K562 (cell line): ENCODE measurements around the gene HACL1. TPM values are rescaled to one million over a fixed set of nuclear protein-coding genes. Genes with fewer than 3 reads are reported as not detected.

ENCODE experiments used
- ATAC-seq: fragments of 200-7000 bp; cut with Tn5 transposase; 3 replicates; pipeline ENCODE4 v1.9.1; 2020; ENCODE audit warnings: moderate library complexity
- BruUV-seq: library from RNA; stranded (reverse); fragments of 400-500 nt; replicated peaks from 2 replicates; lab custom pipeline; 2021; lab: Mats Ljungman, UMichigan
- CTCF ChIA-PET: fragments of 300-600 bp; formaldehyde crosslinking; extraction: SDS; loops from one replicate; lab custom pipeline; 2021; ENCODE audit warnings: low intra/inter-chr PET ratio; lab: Yijun Ruan, JAX
- POLR2A ChIA-PET: fragments of 300-600, 350-650 bp; sonication (Branson Sonifier 250); formaldehyde crosslinking; extraction: SDS; loops from one replicate; lab custom pipeline; 2021; ENCODE audit warnings: antibody characterized with exemption, inconsistent platforms; lab: Yijun Ruan, JAX
- DNase-seq, 4 experiments: peaks; one replicate each; pipeline versions ENCODE4 v3.0.0 to v3.0.0-alpha.2; 2011 to 2018; ENCODE audit warnings: low spot score in 3 of 4, mixed read lengths in 3 of 4; ENCODE audit errors: extremely low read depth in 1 of 4
- FAIRE-seq: peaks from 2 replicates; lab custom pipeline; 2011; peaks lifted over from hg19 to GRCh38; lab: Jason Lieb, UNC
- H2AFZ ChIP-seq: 2 replicates; pipeline ENCODE4 v1.6.0; 2011; ENCODE audit warnings: low read depth, low read length, control low read depth, inconsistent platforms
- H3K27ac ChIP-seq: fragments of 200-600 bp; 3 replicates; pipeline ENCODE4 v1.8.0; 2011; ENCODE audit warnings: low read depth, mild to moderate bottlenecking, control low read depth, inconsistent platforms, low read length, moderate library complexity, mixed read lengths; ENCODE audit errors: extremely low read depth
- H3K27me3 ChIP-seq, 2 experiments: fragments of 300-600 bp in 1 of 2; 2 replicates in 1 of 2; 3 replicates in 1 of 2; pipeline versions ENCODE4 v1.6.0 to v1.8.0; 2011; ENCODE audit warnings: inconsistent platforms in 2 of 2, low read length in 2 of 2, mild to moderate bottlenecking in 1 of 2, mixed read lengths in 1 of 2, moderate library complexity in 1 of 2; ENCODE audit not compliant: control insufficient read depth in 2 of 2, insufficient read depth in 2 of 2
- H3K36me3 ChIP-seq: fragments of 300-600 bp; 3 replicates; pipeline ENCODE4 v1.8.0; 2011; ENCODE audit warnings: mild to moderate bottlenecking, low read length, inconsistent platforms; ENCODE audit not compliant: control insufficient read depth, insufficient read depth
- H3K4me1 ChIP-seq, 2 experiments: fragments of 200-600 bp in 1 of 2; replicated peaks in 1 of 2; 2 replicates in 1 of 2; 3 replicates in 1 of 2; pipeline versions ENCODE4 v1.5.1 to v1.8.0; 2011; ENCODE audit warnings: inconsistent platforms in 2 of 2, low read length in 2 of 2, mild to moderate bottlenecking in 1 of 2, mixed read lengths in 1 of 2, moderate library complexity in 1 of 2; ENCODE audit not compliant: control insufficient read depth in 2 of 2, insufficient read depth in 2 of 2
- H3K4me2 ChIP-seq: 2 replicates; pipeline ENCODE4 v1.6.1; 2011; ENCODE audit warnings: low read length, control low read depth, inconsistent platforms, mixed read lengths; ENCODE audit not compliant: insufficient read depth
- H3K4me3 ChIP-seq: fragments of 200-600 bp; sonication (generic), shearing (Covaris generic); 2 replicates; pipeline ENCODE4 v1.5.1; 2016; ENCODE audit warnings: control low read depth, inconsistent platforms
- H3K79me2 ChIP-seq: fragments of 200-600 bp; 3 replicates; pipeline ENCODE4 v1.8.0; 2011; ENCODE audit warnings: low read length, inconsistent platforms; ENCODE audit not compliant: control insufficient read depth, insufficient read depth
- H3K9ac ChIP-seq, 2 experiments: 2 replicates each; pipeline versions ENCODE4 v1.6.0 to v1.6.1; 2011; ENCODE audit warnings: low read depth in 2 of 2, low read length in 2 of 2, control low read depth in 1 of 2, inconsistent platforms in 1 of 2, mild to moderate bottlenecking in 1 of 2, mixed read lengths in 1 of 2; ENCODE audit not compliant: insufficient read depth in 1 of 2
- H3K9me1 ChIP-seq: one replicate; pipeline ENCODE4 v1.6.0; 2011; ENCODE audit warnings: inconsistent platforms, mild to moderate bottlenecking, low read length, moderate library complexity; ENCODE audit not compliant: control insufficient read depth, insufficient read depth
- H3K9me3 ChIP-seq: replicated peaks from 2 replicates; pipeline ENCODE4 v1.5.1; 2011; ENCODE audit warnings: low read depth, low read length, inconsistent platforms; ENCODE audit not compliant: control insufficient read depth, insufficient read depth
- H4K20me1 ChIP-seq: replicated peaks from 2 replicates; pipeline ENCODE4 v1.6.1; 2011; ENCODE audit warnings: low read length, inconsistent platforms, mixed read lengths; ENCODE audit not compliant: control insufficient read depth, insufficient read depth
- DLX4 ChIP-seq: fragments of 250-450 bp; sonication (Bioruptor Pico); IDR thresholded peaks from 2 replicates; pipeline ENCODE4 v1.6.1; 2021; ENCODE audit warnings: mild to moderate bottlenecking
- POLR2G ChIP-seq: fragments of 200-400 bp; formaldehyde crosslinking; IDR thresholded peaks from 2 replicates; pipeline ENCODE4 v1.6.1; 2017; ENCODE audit warnings: low read depth, mild to moderate bottlenecking, antibody characterized with exemption, low read length, moderate library complexity
- SMARCB1 ChIP-seq: IDR thresholded peaks from 2 replicates; pipeline ENCODE4 v1.6.1; 2011; ENCODE audit warnings: improper control_type of control experiment, low read depth; ENCODE audit not compliant: insufficient read length
- TCFL5 ChIP-seq: fragments of 250-450 bp; sonication (Bioruptor Pico); conservative IDR thresholded peaks from 2 replicates; pipeline ENCODE4 v1.6.1; 2021; ENCODE audit warnings: mild to moderate bottlenecking, moderate library complexity, matching md5 sums
- TEAD4 ChIP-seq, 2 experiments: sonication (generic) in 1 of 2; formaldehyde crosslinking in 1 of 2; IDR thresholded peaks; 2 replicates each; pipeline versions ENCODE4 v1.6.1 to v1.8.0; 2012 to 2022; ENCODE audit warnings: borderline replicate concordance in 1 of 2, inconsistent platforms in 1 of 2, low read length in 1 of 2, mild to moderate bottlenecking in 1 of 2, missing genetic modification reagents in 1 of 2
- ZKSCAN1 ChIP-seq: fragments of 150-350 bp; IDR thresholded peaks from 2 replicates; pipeline ENCODE4 v1.6.1; 2016; ENCODE audit warnings: low read depth, low read length
- WGBS: fragments of 100-300 bp; shearing (Covaris generic); methylation state at CpG from one replicate; pipeline ENCODE4 v1.1.6; 2016; ENCODE audit warnings: low coverage, mixed read lengths; ENCODE audit not compliant: insufficient coverage; ENCODE audit errors: missing lambda C conversion rate; 5-methylcytosine and 5-hydroxymethylcytosine counted together
- in situ Hi-C: fragments of 300-500 bp; cut with MboI; formaldehyde crosslinking; loops from 4 replicates; pipeline ENCODE4 v1.15.0; 2018; ENCODE audit warnings: inconsistent platforms, mixed read lengths
- intact Hi-C: fragments of 100-400 bp; cut with micrococcal nuclease; formaldehyde crosslinking; loops from 2 replicates; pipeline ENCODE4 v1.14.2; 2022
- polyA plus RNA-seq, 8 experiments: library from polyadenylated mRNA; depleted of rRNA in 4 of 8; stranded (reverse) in 5 of 8; unstranded in 3 of 8; fragments of >200 nt; fragmentation: Nextera tagmentation in 2 of 8; fragmentation: Illumina TruSeq in 1 of 8; extraction: Ambion mirVana in 2 of 8; extraction: Trizol in 1 of 8; gene quantifications; 2 replicates each; pipeline versions ENCODE4 v1.2.1 to v1.2.3, GENCODE V29; 2011 to 2014; ENCODE audit warnings: inconsistent platforms in 1 of 8, missing spikeins in 1 of 8
- total RNA-seq, 7 experiments: library from RNA; depleted of rRNA in 6 of 7; stranded (reverse); fragments of >200 nt in 6 of 7; fragmentation: Illumina TruSeq in 2 of 7; extraction: Trizol in 2 of 7; gene quantifications; 2 replicates each; pipeline versions ENCODE4 v1.2.1 to v1.2.3, GENCODE V29; 2011 to 2021; ENCODE audit warnings: low replicate concordance in 1 of 7
- TF ChIP-seq, protein P1 (sequence below), 2 experiments: fragments of 450-650 bp; formaldehyde crosslinking in 1 of 2; IDR thresholded peaks; 2 replicates each; pipeline versions ENCODE4 v1.4.0 to v1.6.1; 2014 to 2020; ENCODE audit warnings: mild to moderate bottlenecking in 2 of 2, borderline replicate concordance in 1 of 2, low read depth in 1 of 2
- TF ChIP-seq, protein P2 (sequence below): IDR thresholded peaks from 2 replicates; pipeline ENCODE4 v1.6.1; 2011; ENCODE audit not compliant: insufficient read length; ENCODE audit errors: extremely low read depth

The HACL1 gene
- total and polyA plus RNA-seq, 9 of the 15 experiments (the other 6 are each of a cell fraction or from before 2014, with no cell fraction given) = 18.9 to 61.5 (median 30.5) TPM

- BruUV-seq = no TSS peak
- H3K9me1 ChIP-seq = no peaks in the 10 kb centered on the region
- no peak for DNase-seq
- H4K20me1 ChIP-seq = no peaks in the 10 kb centered on the region
- intact Hi-C loops (loop anchor here (10.0 kb wide), 3 partner anchors 340 to 910 kb away; partner anchors contain the start of gene CAPN7), in situ Hi-C loops (loop anchor here (25.0 kb wide), 1 partner anchor 902 kb away; no protein-coding TSS in a partner anchor)
- peaks cover 0 to 15% of the 10 kb centered on the region in 2 experiments; a peak in 2 of 5 replicates for H3K27me3 ChIP-seq
- H3K4me2 ChIP-seq = no peak overlapping the region
- WGBS = 46% methylated on average over 13 of the region's 13 CpGs
- peaks cover 3 to 8% of the 10 kb centered on the region in 2 experiments; a peak in 3 of 5 replicates for H3K4me1 ChIP-seq
- ATAC-seq = no peak
- FAIRE-seq = no peak
- H2AFZ ChIP-seq = no peak overlapping the region
- no peak overlapping the region for H3K9ac ChIP-seq
- ChIA-PET CTCF (no interaction called here), POLR2A (interaction anchor here (0.6 to 1.4 kb wide), 2 partner anchors 14 to 586 kb away, joined by 3 to 5 read pairs; no protein-coding TSS in a partner anchor)
- no peaks in the 10 kb centered on the region for H3K9me3 ChIP-seq
- H3K36me3 ChIP-seq = no peaks in the 10 kb centered on the region
- H3K79me2 ChIP-seq = no peaks in the 10 kb centered on the region
- H3K27ac ChIP-seq = no peak overlapping the region
- H3K4me3 ChIP-seq = no peak overlapping the region
- TF ChIP-seq TEAD4 (IDR thresholded peaks at IDR 0.05; ENCODE audit: low read length) (no peak), TEAD4 (CRISPR knock-in tag; IDR thresholded peaks at IDR 0.05; ENCODE audit: borderline replicate concordance) (no peak), TCFL5 (CRISPR knock-in tag) (no peak), POLR2G (no peak), ZKSCAN1 (no peak), DLX4 (CRISPR knock-in tag) (no peak), SMARCB1 (no peak)
- TF ChIP-seq, protein P1, sequence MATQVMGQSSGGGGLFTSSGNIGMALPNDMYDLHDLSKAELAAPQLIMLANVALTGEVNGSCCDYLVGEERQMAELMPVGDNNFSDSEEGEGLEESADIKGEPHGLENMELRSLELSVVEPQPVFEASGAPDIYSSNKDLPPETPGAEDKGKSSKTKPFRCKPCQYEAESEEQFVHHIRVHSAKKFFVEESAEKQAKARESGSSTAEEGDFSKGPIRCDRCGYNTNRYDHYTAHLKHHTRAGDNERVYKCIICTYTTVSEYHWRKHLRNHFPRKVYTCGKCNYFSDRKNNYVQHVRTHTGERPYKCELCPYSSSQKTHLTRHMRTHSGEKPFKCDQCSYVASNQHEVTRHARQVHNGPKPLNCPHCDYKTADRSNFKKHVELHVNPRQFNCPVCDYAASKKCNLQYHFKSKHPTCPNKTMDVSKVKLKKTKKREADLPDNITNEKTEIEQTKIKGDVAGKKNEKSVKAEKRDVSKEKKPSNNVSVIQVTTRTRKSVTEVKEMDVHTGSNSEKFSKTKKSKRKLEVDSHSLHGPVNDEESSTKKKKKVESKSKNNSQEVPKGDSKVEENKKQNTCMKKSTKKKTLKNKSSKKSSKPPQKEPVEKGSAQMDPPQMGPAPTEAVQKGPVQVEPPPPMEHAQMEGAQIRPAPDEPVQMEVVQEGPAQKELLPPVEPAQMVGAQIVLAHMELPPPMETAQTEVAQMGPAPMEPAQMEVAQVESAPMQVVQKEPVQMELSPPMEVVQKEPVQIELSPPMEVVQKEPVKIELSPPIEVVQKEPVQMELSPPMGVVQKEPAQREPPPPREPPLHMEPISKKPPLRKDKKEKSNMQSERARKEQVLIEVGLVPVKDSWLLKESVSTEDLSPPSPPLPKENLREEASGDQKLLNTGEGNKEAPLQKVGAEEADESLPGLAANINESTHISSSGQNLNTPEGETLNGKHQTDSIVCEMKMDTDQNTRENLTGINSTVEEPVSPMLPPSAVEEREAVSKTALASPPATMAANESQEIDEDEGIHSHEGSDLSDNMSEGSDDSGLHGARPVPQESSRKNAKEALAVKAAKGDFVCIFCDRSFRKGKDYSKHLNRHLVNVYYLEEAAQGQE (IDR thresholded peaks at IDR 0.05; ENCODE audit: borderline replicate concordance) = no peak
- TF ChIP-seq, protein P1 (CRISPR knock-in tag; IDR thresholded peaks at IDR 0.05; ENCODE audit: low read depth) = no peak
- TF ChIP-seq, protein P2, sequence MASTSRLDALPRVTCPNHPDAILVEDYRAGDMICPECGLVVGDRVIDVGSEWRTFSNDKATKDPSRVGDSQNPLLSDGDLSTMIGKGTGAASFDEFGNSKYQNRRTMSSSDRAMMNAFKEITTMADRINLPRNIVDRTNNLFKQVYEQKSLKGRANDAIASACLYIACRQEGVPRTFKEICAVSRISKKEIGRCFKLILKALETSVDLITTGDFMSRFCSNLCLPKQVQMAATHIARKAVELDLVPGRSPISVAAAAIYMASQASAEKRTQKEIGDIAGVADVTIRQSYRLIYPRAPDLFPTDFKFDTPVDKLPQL = no peak
These were observed 33.8 kb upstream of the HACL1 start for GRCh38 chr3:15635121-15635661.
